OCI-LY7 (cell line): ENCODE measurements around the gene PLEKHA6. TPM values are rescaled to one million over a fixed set of nuclear protein-coding genes. Genes with fewer than 3 reads are reported as not detected.

ENCODE experiments used
- BruUV-seq: library from RNA; stranded (reverse); fragments of 400-500 nt; replicated peaks from 2 replicates; lab custom pipeline; 2021; lab: Mats Ljungman, UMichigan
- CTCF ChIA-PET: fragments of 300-600 bp; sonication (Branson Sonifier 250); formaldehyde crosslinking; loops from one replicate; lab custom pipeline; 2022; ENCODE audit warnings: antibody characterized with exemption; ENCODE audit not compliant: unreplicated experiment; lab: Charles Lee
- POLR2A ChIA-PET: fragments of 300-600 bp; sonication (Branson Sonifier 250); formaldehyde crosslinking; loops from one replicate; lab custom pipeline; 2022; ENCODE audit warnings: antibody characterized with exemption; lab: Charles Lee
- DNase-seq: peaks from one replicate; pipeline ENCODE4 v3.0.0-alpha.2; 2015; ENCODE audit warnings: low spot score
- H2AFZ ChIP-seq: fragments of 200-600 bp; sonication (generic), shearing (Covaris generic); 2 replicates; pipeline ENCODE4 v1.6.1; 2014; ENCODE audit warnings: mild to moderate bottlenecking, antibody characterized with exemption, low read length, moderate library complexity
- H3K27ac ChIP-seq: fragments of 200-600 bp; sonication (generic); 2 replicates; pipeline ENCODE4 v1.5.1; 2014; ENCODE audit warnings: mixed run types, low read depth, mild to moderate bottlenecking, moderate library complexity, low read length, inconsistent platforms; ENCODE audit not compliant: poor library complexity, severe bottlenecking
- H3K36me3 ChIP-seq: fragments of 200-600 bp; sonication (generic); 2 replicates; pipeline ENCODE4 v1.6.1; 2014; ENCODE audit warnings: mild to moderate bottlenecking, antibody characterized with exemption, low read length, moderate library complexity, mixed read lengths; ENCODE audit not compliant: insufficient read depth
- H3K4me1 ChIP-seq: fragments of 200-600 bp; sonication (generic); 2 replicates; pipeline ENCODE4 v1.5.1; 2014; ENCODE audit warnings: mild to moderate bottlenecking, low read length; ENCODE audit not compliant: insufficient read depth, poor library complexity, severe bottlenecking
- H3K4me2 ChIP-seq: fragments of 200-600 bp; sonication (generic); 2 replicates; pipeline ENCODE4 v1.6.1; 2014; ENCODE audit warnings: mild to moderate bottlenecking, low read length
- H3K4me3 ChIP-seq: fragments of 200-600 bp; sonication (generic); 2 replicates; pipeline ENCODE4 v1.5.1; 2014; ENCODE audit warnings: mild to moderate bottlenecking, low read depth, low read length; ENCODE audit not compliant: poor library complexity, severe bottlenecking
- H3K79me2 ChIP-seq: fragments of 200-600 bp; sonication (generic); 2 replicates; pipeline ENCODE4 v1.6.1; 2016; ENCODE audit warnings: low read depth, mild to moderate bottlenecking, low read length, moderate library complexity, mixed read lengths; ENCODE audit not compliant: insufficient read depth
- H3K9me2 ChIP-seq: fragments of 200-600 bp; sonication (generic); 2 replicates; pipeline ENCODE4 v1.6.1; 2016; ENCODE audit warnings: mild to moderate bottlenecking, low read length, mixed read lengths; ENCODE audit not compliant: insufficient read depth
- H3K9me3 ChIP-seq: fragments of 200-600 bp; sonication (generic); 2 replicates; pipeline ENCODE4 v1.6.1; 2014; ENCODE audit warnings: mild to moderate bottlenecking, mixed run types, low read length, mixed read lengths
- H4K20me1 ChIP-seq: fragments of 200-600 bp; sonication (generic); 2 replicates; pipeline ENCODE4 v1.6.1; 2014; ENCODE audit warnings: mild to moderate bottlenecking, antibody characterized with exemption, low read length, moderate library complexity, mixed read lengths; ENCODE audit not compliant: insufficient read depth
- EZH2phosphoT487 ChIP-seq: fragments of 200-600 bp; sonication (generic); IDR thresholded peaks from 2 replicates; pipeline ENCODE4 v1.6.1; 2018; ENCODE audit warnings: low read depth, borderline replicate concordance, mild to moderate bottlenecking, mixed run types, antibody characterized with exemption, low read length, moderate library complexity, mixed read lengths
- intact Hi-C: fragments of 100-400 bp; cut with micrococcal nuclease; formaldehyde crosslinking; loops from one replicate; pipeline ENCODE4 v1.10.0; 2022; ENCODE audit not compliant: unreplicated experiment
- total RNA-seq, 2 experiments: library from RNA; depleted of rRNA in 1 of 2; stranded (reverse); fragments of >200 nt in 1 of 2; shearing (Covaris generic) in 1 of 2; gene quantifications; 2 replicates each; pipeline ENCODE4 v1.2.3, GENCODE V29; 2014 to 2022
- TF ChIP-seq, protein P1 (sequence below): fragments of 200-600 bp; sonication (generic); conservative IDR thresholded peaks from 2 replicates; pipeline ENCODE4 v1.5.1; 2014; ENCODE audit warnings: mild to moderate bottlenecking, antibody characterized with exemption, low read length, moderate library complexity, mixed read lengths

PLEKHA6 gene
- total RNA-seq, 2 experiments from 2014 or later, result not detected

GRCh38 chr1:204232526-204232925 is 127.2 kb downstream of the PLEKHA6 start:
- Histone ChIP-seq H3K4me2 (no peak overlapping the region), H3K4me1 (no peaks in the 10 kb centered on the region), H3K9me3 (no peaks in the 10 kb centered on the region), H4K20me1 (no peaks in the 10 kb centered on the region), H3K27ac (no peak overlapping the region), H3K79me2 (no peaks in the 10 kb centered on the region), H2AFZ (no peak overlapping the region), H3K9me2 (no peaks in the 10 kb centered on the region), H3K36me3 (no peaks in the 10 kb centered on the region), H3K4me3 (no peak overlapping the region)
- intact Hi-C loops, result no loop called here
- no peak for DNase-seq
- no TSS peak for BruUV-seq
- ChIA-PET CTCF (no interaction called here), POLR2A (no interaction called here)
- TF ChIP-seq, protein P1, sequence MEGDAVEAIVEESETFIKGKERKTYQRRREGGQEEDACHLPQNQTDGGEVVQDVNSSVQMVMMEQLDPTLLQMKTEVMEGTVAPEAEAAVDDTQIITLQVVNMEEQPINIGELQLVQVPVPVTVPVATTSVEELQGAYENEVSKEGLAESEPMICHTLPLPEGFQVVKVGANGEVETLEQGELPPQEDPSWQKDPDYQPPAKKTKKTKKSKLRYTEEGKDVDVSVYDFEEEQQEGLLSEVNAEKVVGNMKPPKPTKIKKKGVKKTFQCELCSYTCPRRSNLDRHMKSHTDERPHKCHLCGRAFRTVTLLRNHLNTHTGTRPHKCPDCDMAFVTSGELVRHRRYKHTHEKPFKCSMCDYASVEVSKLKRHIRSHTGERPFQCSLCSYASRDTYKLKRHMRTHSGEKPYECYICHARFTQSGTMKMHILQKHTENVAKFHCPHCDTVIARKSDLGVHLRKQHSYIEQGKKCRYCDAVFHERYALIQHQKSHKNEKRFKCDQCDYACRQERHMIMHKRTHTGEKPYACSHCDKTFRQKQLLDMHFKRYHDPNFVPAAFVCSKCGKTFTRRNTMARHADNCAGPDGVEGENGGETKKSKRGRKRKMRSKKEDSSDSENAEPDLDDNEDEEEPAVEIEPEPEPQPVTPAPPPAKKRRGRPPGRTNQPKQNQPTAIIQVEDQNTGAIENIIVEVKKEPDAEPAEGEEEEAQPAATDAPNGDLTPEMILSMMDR, result no peak
- TF ChIP-seq EZH2phosphoT487, result no peak

DNA sequence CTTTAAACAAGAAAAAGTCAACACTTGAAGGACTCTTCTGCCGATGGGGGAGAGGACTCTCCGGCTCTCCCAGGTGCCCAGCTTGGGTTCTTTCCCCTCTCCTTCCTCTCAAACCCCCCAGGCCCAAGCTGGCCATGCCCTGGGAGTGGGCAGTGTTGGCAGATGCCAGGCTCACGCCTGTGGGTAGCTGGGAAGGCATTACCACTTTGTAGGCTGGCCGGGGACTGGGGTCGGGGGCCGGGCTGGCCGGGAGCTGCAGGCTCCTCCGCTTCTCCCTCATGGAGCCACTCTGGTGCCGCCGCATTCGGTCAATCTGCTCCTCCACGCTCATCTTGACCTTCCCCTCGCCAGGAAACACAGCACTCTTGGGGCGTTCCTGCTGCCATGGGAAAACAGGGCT is 129.5 kb downstream of the PLEKHA6 start:
- no peaks in the 10 kb centered on the region for H3K79me2 ChIP-seq
- H3K9me2 ChIP-seq, result no peaks in the 10 kb centered on the region
- POLR2A ChIA-PET, result interaction anchor here (0.9 kb wide), 1 partner anchor 34 kb away, joined by 3 read pairs; no protein-coding TSS in a partner anchor
- no peaks in the 10 kb centered on the region for H3K9me3 ChIP-seq
- no peaks in the 10 kb centered on the region for H4K20me1 ChIP-seq
- H3K36me3 ChIP-seq, result no peaks in the 10 kb centered on the region
- no peak overlapping the region for H3K27ac ChIP-seq
- no peak overlapping the region for H2AFZ ChIP-seq
- no peak for DNase-seq
- intact Hi-C loops, result no loop called here
- H3K4me3 ChIP-seq, result no peak overlapping the region
- CTCF ChIA-PET, result no interaction called here
- no peaks in the 10 kb centered on the region for H3K4me1 ChIP-seq
- no peak for TF ChIP-seq EZH2phosphoT487
- TF ChIP-seq, protein P1, result no peak
- H3K4me2 ChIP-seq, result no peak overlapping the region
- no TSS peak for BruUV-seq

DNA sequence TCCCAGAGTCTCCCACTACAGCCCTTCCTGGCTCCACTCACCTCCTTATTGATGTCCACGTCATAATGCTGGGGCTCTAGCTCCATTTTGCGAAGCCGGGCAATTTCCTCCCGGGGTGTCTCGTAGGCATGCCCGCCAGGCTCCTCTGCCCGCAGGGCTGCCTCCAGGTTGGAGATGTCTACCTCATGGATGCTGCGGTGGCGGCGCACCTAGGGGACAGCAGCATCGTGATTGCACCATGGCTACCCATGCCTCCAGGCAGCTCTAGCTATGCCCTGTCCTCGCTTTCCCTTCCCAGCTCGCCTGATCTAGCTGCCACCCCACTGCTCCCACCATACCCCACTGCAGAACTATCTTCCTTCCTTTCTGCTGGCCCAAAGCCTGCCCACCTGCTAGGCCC is 130.8 kb downstream of the PLEKHA6 start:
- H3K4me3 ChIP-seq, result no peak overlapping the region
- H3K4me2 ChIP-seq, result no peak overlapping the region
- no peaks in the 10 kb centered on the region for H3K9me2 ChIP-seq
- CTCF ChIA-PET, result no interaction called here
- H2AFZ ChIP-seq, result no peak overlapping the region
- H3K9me3 ChIP-seq, result no peaks in the 10 kb centered on the region
- DNase-seq, result no peak
- no peak for TF ChIP-seq EZH2phosphoT487
- TF ChIP-seq, protein P1, result no peak
- no TSS peak for BruUV-seq
- no peaks in the 10 kb centered on the region for H3K36me3 ChIP-seq
- no peaks in the 10 kb centered on the region for H4K20me1 ChIP-seq
- POLR2A ChIA-PET, result interaction anchor here (1.3 kb wide), 1 partner anchor 19 kb away, joined by 3 read pairs; no protein-coding TSS in a partner anchor
- H3K79me2 ChIP-seq, result no peaks in the 10 kb centered on the region
- H3K27ac ChIP-seq, result no peak overlapping the region
- H3K4me1 ChIP-seq, result no peaks in the 10 kb centered on the region
- intact Hi-C loops, result no loop called here
